ENCODE results near the gene GLIPR1.
"Not testable (repeated sequence)": the region's sequence is repeated elsewhere in the genome, so short reads cannot be mapped to it uniquely, and the experiment has no call there.

GLIPR1 gene

DNA sequence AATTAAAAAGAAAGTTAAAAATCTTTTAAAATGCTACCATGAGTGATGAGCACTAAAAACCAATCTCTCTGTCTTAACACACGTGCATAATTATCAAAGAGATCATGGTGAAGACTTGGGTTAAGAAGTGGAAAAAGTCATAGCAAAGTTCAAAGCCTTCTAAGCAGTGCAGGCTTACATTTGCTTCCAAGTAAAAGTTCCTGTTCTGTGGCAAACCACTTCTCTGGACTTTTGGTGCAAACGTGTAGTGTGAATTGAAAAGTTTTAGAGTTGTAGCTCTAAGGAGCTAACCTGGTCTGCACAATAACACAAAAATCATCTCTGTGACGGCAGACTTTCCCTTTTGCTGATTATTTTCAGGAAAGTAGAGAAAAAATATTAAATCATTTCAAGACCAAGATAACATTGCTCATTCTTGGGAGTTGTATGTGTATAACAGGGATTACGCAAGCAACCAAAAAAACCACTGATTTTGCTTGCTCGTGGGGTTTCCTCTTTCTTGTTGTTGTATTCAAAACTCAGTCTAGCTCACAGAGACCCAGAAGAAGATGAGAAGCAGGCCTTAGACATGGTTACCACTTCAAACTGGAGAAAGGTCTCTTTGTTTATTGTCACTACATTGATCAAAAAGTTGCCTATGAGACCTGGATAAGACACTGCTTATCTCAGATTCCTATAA, 2.3 kb upstream of the GLIPR1 start:
- no peak overlapping the region for H3K27ac ChIP-seq
- TF ChIP-seq, protein P1, sequence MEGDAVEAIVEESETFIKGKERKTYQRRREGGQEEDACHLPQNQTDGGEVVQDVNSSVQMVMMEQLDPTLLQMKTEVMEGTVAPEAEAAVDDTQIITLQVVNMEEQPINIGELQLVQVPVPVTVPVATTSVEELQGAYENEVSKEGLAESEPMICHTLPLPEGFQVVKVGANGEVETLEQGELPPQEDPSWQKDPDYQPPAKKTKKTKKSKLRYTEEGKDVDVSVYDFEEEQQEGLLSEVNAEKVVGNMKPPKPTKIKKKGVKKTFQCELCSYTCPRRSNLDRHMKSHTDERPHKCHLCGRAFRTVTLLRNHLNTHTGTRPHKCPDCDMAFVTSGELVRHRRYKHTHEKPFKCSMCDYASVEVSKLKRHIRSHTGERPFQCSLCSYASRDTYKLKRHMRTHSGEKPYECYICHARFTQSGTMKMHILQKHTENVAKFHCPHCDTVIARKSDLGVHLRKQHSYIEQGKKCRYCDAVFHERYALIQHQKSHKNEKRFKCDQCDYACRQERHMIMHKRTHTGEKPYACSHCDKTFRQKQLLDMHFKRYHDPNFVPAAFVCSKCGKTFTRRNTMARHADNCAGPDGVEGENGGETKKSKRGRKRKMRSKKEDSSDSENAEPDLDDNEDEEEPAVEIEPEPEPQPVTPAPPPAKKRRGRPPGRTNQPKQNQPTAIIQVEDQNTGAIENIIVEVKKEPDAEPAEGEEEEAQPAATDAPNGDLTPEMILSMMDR (conservative IDR thresholded peaks at IDR 0.05), result no peak

DNA sequence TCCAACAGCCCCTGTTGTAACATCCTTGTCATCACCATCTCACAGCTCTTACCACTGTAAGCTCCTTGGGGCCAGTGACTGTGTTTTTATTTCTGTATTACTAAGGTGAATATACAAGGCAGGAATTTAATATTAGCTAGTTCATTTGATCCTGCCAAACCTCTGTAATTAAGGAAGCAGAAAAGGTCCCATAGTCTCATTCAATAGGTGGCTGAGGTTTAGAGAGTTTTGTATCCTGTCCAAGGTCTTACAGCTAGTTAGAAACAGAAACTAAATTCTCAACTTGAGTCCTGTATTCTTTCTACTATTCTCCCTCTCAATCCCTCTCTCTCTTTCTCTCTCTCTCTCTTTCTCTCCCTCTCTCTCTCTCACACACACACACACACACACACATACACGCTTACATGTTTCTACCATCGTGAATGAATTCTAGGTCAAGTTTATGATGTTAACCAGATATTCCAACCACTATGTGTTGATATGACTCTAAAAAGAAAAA, 543 bp upstream of the GLIPR1 start:
- TF ChIP-seq, protein P1 (conservative IDR thresholded peaks at IDR 0.05), result no peak
- no peak overlapping the region; the same call in 1 of the 2 replicates for H3K27ac ChIP-seq

DNA sequence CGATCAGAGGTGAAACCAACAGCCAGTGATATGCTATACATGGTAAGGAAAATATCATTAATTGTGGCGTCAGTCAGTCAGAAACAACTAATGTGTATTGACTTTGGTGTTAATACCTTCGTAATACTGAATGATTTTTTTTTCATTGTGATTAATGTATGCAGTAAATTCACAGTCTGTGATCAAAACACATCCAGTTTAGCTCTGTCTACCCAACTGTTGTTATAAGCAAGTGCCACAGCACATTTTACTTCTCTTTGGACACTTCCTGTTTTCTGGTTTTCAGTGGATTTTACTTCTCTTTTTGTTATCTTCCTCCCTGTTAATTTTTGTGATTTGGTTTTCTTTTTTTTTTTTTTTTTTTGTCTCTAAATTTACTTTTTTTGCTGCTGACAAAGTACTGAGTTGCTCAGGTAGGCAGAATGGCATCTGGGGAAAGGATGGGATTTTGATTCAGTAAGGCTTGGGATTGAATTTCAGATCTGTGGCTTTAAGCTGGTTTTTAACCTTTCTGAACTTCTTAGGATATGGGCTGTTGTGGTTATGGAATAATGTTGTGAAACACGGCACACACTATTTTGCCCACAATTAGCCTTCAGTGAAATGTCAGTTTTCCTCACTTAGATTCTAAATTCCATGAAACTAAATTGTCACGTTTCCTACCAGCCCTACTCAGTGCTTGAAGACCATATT, 604 bp downstream of the GLIPR1 start:
- peak overlapping the region; percentile 19; the same call in 1 of the 2 replicates for H3K27ac ChIP-seq
- TF ChIP-seq, protein P1 (conservative IDR thresholded peaks at IDR 0.05), result no peak

DNA sequence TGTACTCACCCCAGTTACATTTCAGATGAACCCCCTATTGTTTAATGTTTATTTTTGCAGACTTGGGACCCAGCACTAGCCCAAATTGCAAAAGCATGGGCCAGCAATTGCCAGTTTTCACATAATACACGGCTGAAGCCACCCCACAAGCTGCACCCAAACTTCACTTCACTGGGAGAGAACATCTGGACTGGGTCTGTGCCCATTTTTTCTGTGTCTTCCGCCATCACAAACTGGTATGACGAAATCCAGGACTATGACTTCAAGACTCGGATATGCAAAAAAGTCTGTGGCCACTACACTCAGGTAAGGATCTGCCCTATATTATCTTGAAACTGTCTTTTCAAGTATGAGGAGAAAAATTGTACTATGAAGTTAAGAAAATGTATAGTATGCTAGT, 1.2 kb downstream of the GLIPR1 start:
- H3K27ac ChIP-seq, result no peak overlapping the region
- TF ChIP-seq, protein P1 (conservative IDR thresholded peaks at IDR 0.05), result no peak

DNA sequence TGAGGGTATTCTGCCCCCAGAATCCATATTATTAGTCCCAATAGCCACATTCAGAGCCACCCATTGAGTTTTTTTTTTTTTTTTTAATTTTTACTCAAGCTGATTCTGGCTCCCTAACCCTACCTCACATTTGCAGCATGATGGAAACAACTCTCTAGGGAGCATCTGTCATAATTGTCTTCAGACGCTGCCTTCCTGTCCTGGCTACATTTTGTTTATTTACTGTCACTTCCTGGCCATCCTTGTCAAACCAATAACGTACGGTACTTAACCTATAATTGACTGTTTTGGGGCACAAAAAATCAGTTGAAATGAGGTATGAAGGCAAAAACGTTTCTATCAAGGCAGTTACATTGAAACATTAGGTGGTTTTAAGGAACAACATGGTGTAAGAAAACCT, 2.1 kb downstream of the GLIPR1 start:
- no peak overlapping the region for H3K27ac ChIP-seq
- TF ChIP-seq, protein P1 (conservative IDR thresholded peaks at IDR 0.05), result no peak

DNA sequence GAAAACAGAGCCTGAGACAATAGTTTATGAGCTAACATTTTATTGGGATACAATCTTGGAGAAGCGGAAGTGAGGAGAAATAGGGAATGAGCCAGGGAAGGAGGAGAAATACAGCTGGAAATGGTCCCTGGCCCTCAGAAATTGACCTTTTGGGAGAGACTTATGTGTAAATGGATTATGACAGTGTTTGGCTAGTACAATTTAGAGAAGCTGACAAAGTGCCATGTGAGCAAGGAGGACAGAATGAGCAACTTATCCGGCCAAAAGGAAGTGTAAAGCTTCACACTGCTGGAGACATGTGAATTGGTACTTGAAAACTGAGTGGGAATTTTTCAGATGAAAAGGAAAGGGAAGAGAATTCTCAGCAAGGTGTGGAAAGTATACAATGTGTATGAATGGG, 2.9 kb downstream of the GLIPR1 start:
- H3K27ac ChIP-seq, result no peak overlapping the region
- TF ChIP-seq, protein P1 (conservative IDR thresholded peaks at IDR 0.05), result no peak

DNA sequence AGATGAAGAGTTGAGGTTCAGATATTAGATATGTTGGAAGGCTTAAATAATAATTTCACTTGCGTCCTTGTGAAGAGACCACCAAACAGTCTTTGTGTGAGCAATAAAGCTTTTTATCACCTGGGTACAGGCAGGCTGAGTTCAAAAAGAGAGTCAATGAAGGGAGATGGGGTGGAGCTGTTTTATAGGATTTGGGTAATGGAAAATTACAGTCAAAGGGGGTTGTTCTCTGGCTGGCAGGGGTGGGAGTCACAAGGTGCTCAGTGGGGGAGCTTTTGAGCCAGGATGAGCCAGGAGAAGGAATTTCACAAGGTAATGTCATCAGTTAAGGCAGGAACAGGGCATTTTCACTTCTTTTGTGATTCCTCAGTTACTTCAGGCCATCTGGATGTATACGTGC, 3.9 kb downstream of the GLIPR1 start:
- not testable (repeated sequence) for H3K27ac ChIP-seq

DNA sequence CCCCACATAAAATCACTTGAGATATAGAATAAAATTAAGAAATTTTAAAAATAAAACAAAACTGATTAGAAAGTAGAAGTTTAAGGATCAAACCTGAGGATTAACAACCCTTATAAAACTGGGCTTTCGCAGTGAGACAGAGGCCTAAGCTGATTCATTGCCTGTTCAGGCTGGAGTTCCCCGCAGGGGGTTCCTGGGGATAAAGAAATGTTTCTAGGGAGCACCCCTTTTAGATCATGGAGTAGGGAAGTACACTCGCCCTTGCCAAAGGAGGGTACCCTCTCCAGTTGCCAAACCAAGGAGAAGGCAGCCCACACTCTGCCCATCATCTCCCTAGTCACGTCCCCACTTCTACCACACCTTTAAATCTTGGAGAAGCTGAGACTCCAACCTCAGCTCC, 6.8 kb downstream of the GLIPR1 start:
- peak overlapping the region; percentile 86; the same call in 1 of the 2 replicates for H3K27ac ChIP-seq
- TF ChIP-seq, protein P1 (conservative IDR thresholded peaks at IDR 0.05), result no peak
